Hepatocyte (in vitro differentiated cells): ENCODE measurements around the gene LRRTM2.
"Not testable (repeated sequence)": the region's sequence is repeated elsewhere in the genome, so short reads cannot be mapped to it uniquely, and the experiment has no call there.

ENCODE experiments used
- CTCF ChIP-seq: fragments of 200-600 bp; sonication (generic); IDR thresholded peaks from 2 replicates; pipeline ENCODE4 v1.5.1; 2016; ENCODE audit warnings: antibody characterized with exemption, mild to moderate bottlenecking; ENCODE audit not compliant: poor library complexity
- EZH2 ChIP-seq: fragments of 200-600 bp; sonication (generic); IDR thresholded peaks from 2 replicates; pipeline ENCODE4 v1.6.1; 2016; ENCODE audit warnings: antibody characterized with exemption, mild to moderate bottlenecking, borderline replicate concordance

- TF ChIP-seq CTCF, EZH2: not testable (repeated sequence)
These were observed 40.3 kb downstream of the LRRTM2 start for GRCh38 chr5:138834853-138835252.
